HepG2 (cell line): Measurements from ENCODE around the gene CALML6. TPM values are rescaled to one million over a fixed set of nuclear protein-coding genes. Genes with fewer than 3 reads are reported as not detected.

Experiments
- DPF2 ChIP-seq: sonication (generic); formaldehyde crosslinking; IDR thresholded peaks from 2 replicates; pipeline ENCODE4 v1.4.0; 2020; ENCODE audit warnings: mild to moderate bottlenecking, low read depth, missing genetic modification reagents, borderline replicate concordance
- ELK4 ChIP-seq: sonication (generic); formaldehyde crosslinking; IDR thresholded peaks from 2 replicates; pipeline ENCODE4 v1.9.0; 2021; ENCODE audit warnings: missing genetic modification reagents, borderline replicate concordance
- GATAD2A ChIP-seq: IDR thresholded peaks from 2 replicates; pipeline ENCODE4 v1.6.1; 2016
- GZF1 ChIP-seq: sonication (generic); formaldehyde crosslinking; IDR thresholded peaks from 2 replicates; pipeline ENCODE4 v1.5.1; 2020; ENCODE audit warnings: mild to moderate bottlenecking, missing genetic modification reagents
- HNF4G ChIP-seq, 2 experiments: sonication (generic) in 1 of 2; formaldehyde crosslinking in 1 of 2; IDR thresholded peaks; 2 replicates each; pipeline versions ENCODE4 v1.4.0 to v1.6.1; 2011 to 2020; ENCODE audit warnings: borderline replicate concordance in 2 of 2, low read depth in 2 of 2, mild to moderate bottlenecking in 2 of 2, low read length in 1 of 2, missing genetic modification reagents in 1 of 2, moderate library complexity in 1 of 2
- KAT8 ChIP-seq: IDR thresholded peaks from 2 replicates; pipeline ENCODE4 v1.6.1; 2016; ENCODE audit warnings: missing genetic modification reagents, missing compliant biosample characterization
- MYC ChIP-seq: sonication (generic); formaldehyde crosslinking; IDR thresholded peaks from 2 replicates; pipeline ENCODE4 v1.9.0; 2021; ENCODE audit warnings: missing genetic modification reagents, borderline replicate concordance
- PHB2 ChIP-seq: fragments of 450-650 bp; IDR thresholded peaks from 2 replicates; pipeline ENCODE4 v1.6.1; 2018; ENCODE audit not compliant: partially characterized antibody
- SSRP1 ChIP-seq: IDR thresholded peaks from 2 replicates; pipeline ENCODE4 v1.6.1; 2016; ENCODE audit warnings: control low read depth
- TARDBP ChIP-seq: sonication (generic); formaldehyde crosslinking; IDR thresholded peaks from 2 replicates; pipeline ENCODE4 v1.8.0; 2022; ENCODE audit warnings: mild to moderate bottlenecking, missing genetic modification reagents
- XRCC5 ChIP-seq: fragments of 200-400 bp; formaldehyde crosslinking; optimal IDR thresholded peaks from 2 replicates; pipeline ENCODE3; 2017; ENCODE audit warnings: mild to moderate bottlenecking, low read length
- YY1 ChIP-seq: IDR thresholded peaks from 2 replicates; pipeline ENCODE4 v1.6.1; 2011; ENCODE audit warnings: low read length, low read depth, moderate library complexity, mild to moderate bottlenecking; ENCODE audit not compliant: insufficient read depth, insufficient replicate concordance
- ZNF678 ChIP-seq: sonication (generic); formaldehyde crosslinking; IDR thresholded peaks from 2 replicates; pipeline ENCODE4 v1.4.0; 2020; ENCODE audit warnings: mild to moderate bottlenecking, missing genetic modification reagents
- ZNF772 ChIP-seq: sonication (generic); formaldehyde crosslinking; IDR thresholded peaks from 2 replicates; pipeline ENCODE4 v1.5.0; 2020; ENCODE audit warnings: mild to moderate bottlenecking, missing genetic modification reagents
- ZSCAN20 ChIP-seq: sonication (generic); formaldehyde crosslinking; IDR thresholded peaks from 2 replicates; pipeline ENCODE4 v1.4.0; 2020; ENCODE audit warnings: missing genetic modification reagents, mild to moderate bottlenecking, borderline replicate concordance
- polyA plus RNA-seq, 8 experiments: library from polyadenylated mRNA; depleted of rRNA in 3 of 8; stranded (reverse) in 7 of 8; unstranded in 1 of 8; fragments of >200 nt; fragmentation: Illumina TruSeq in 4 of 8; extraction: Trizol in 4 of 8; gene quantifications; 2 replicates each; pipeline versions ENCODE4 v1.2.1 to v1.2.3, GENCODE V29; 2011 to 2016; ENCODE audit warnings: low read depth in 4 of 8, missing spikeins in 1 of 8, mixed read lengths in 1 of 8; ENCODE audit not compliant: insufficient read depth in 1 of 8
- total RNA-seq, 5 experiments: library from RNA; depleted of rRNA; stranded (reverse); fragments of >200 nt; fragmentation: Illumina TruSeq; extraction: Trizol; gene quantifications; 2 replicates each; pipeline ENCODE4 v1.2.3, GENCODE V29; 2016; ENCODE audit warnings: low read depth in 1 of 5
- TF ChIP-seq, protein P1 (sequence below): sonication (generic); formaldehyde crosslinking; IDR thresholded peaks from 2 replicates; pipeline ENCODE4 v1.4.0; 2020; ENCODE audit warnings: missing genetic modification reagents, borderline replicate concordance
- TF ChIP-seq, protein P2 (sequence below): sonication (generic); formaldehyde crosslinking; IDR thresholded peaks from 2 replicates; pipeline ENCODE4 v1.5.0; 2020; ENCODE audit warnings: missing genetic modification reagents
- TF ChIP-seq, protein P3 (sequence below): sonication (generic); formaldehyde crosslinking; IDR thresholded peaks from 2 replicates; pipeline ENCODE4 v1.9.0; 2021; ENCODE audit warnings: mild to moderate bottlenecking, missing genetic modification reagents

The CALML6 gene
- total and polyA plus RNA-seq, 2 of the 13 experiments (the other 11 are each of a cell fraction or from before 2014, with no cell fraction given), result 0.11 to 0.12 TPM

DNA sequence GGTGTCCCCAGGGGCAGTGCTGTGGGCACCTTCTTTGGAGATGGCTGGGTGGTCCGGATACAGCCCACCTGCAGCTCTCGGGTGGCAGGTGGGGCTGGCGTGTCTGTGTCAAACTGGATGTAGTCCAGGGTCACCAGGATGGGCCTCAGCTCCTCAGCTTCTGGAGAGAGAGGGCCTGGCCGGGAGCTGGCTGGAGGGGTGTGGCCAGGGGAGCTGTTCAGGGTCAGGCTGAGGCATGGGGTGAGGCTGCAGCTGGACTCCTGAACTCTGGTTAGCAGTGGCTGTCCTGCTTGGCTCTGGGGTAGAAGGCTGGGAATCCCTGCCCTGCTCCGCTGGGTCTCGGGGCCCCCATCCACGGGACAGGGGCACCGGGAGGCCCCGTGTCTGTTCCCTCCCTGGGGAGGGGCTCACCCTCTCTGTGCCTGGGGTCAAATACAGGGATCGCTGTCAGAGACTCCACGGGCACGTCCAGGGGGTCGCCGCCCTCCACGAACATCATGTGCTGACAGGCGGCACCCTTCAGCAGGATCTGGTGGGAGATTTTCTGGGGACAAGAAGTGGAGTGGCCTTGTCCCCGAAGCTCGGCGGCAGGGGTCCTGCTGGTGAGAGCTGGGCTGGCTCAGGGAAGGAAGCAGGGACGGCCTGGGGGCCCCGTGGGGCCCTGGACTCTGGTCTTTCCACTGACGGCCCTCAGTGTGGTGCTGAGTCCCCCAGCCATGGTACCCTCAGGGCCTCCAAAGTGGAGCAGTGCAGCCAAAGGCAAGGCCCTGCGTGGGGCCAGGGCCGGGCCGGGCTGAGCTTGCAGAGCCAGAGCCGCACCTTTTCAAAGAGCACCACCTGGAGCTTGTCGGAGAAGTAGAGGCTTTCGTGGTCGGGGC is 8.1 kb downstream of the CALML6 start (continued):
- TF ChIP-seq TARDBP, result peak; percentile 55; the same call in 1 of the 2 replicates
- TF ChIP-seq, protein P1, sequence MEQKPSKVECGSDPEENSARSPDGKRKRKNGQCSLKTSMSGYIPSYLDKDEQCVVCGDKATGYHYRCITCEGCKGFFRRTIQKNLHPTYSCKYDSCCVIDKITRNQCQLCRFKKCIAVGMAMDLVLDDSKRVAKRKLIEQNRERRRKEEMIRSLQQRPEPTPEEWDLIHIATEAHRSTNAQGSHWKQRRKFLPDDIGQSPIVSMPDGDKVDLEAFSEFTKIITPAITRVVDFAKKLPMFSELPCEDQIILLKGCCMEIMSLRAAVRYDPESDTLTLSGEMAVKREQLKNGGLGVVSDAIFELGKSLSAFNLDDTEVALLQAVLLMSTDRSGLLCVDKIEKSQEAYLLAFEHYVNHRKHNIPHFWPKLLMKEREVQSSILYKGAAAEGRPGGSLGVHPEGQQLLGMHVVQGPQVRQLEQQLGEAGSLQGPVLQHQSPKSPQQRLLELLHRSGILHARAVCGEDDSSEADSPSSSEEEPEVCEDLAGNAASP (CRISPR knock-in tag), result peak; percentile 64; the same call in 1 of the 2 replicates
- no peak for TF ChIP-seq PHB2
- peak; percentile 69 for TF ChIP-seq GATAD2A (CRISPR knock-in tag)
- TF ChIP-seq YY1, result peak; percentile 13
- TF ChIP-seq ELK4, result no peak
- peak; percentile 32; the same call in 1 of the 2 replicates for TF ChIP-seq KAT8 (CRISPR knock-in tag)
- peak; percentile 5; the same call in 1 of the 2 replicates for TF ChIP-seq ZNF772 (CRISPR knock-in tag)
- peak; percentile 64; the same call in 1 of the 2 replicates for TF ChIP-seq ZNF678 (CRISPR knock-in tag)
- TF ChIP-seq ZSCAN20 (CRISPR knock-in tag), result no peak; the same call in 1 of the 2 replicates
- 0 out of 2 replicates have a peak, but pooled peaks have one; percentile 31 for TF ChIP-seq GZF1 (CRISPR knock-in tag)
- peak; percentile 24; the same call in 1 of the 2 replicates for TF ChIP-seq SSRP1
- no peak for TF ChIP-seq DPF2 (CRISPR knock-in tag)
- TF ChIP-seq, protein P2, sequence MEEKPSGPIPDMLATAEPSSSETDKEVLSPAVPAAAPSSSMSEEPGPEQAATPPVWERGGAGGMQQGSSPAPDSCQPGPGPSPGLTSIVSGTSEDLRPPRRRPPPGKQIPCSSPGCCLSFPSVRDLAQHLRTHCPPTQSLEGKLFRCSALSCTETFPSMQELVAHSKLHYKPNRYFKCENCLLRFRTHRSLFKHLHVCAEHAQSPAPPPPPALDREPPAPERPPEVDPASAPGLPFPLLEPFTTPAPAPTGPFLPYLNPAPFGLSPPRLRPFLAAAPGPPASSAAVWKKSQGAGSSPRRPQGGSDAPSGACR (CRISPR knock-in tag), result peak; percentile 35; the same call in 1 of the 2 replicates
- TF ChIP-seq MYC (CRISPR knock-in tag), result peak; percentile 54; the same call in 1 of the 2 replicates
- TF ChIP-seq, protein P3, sequence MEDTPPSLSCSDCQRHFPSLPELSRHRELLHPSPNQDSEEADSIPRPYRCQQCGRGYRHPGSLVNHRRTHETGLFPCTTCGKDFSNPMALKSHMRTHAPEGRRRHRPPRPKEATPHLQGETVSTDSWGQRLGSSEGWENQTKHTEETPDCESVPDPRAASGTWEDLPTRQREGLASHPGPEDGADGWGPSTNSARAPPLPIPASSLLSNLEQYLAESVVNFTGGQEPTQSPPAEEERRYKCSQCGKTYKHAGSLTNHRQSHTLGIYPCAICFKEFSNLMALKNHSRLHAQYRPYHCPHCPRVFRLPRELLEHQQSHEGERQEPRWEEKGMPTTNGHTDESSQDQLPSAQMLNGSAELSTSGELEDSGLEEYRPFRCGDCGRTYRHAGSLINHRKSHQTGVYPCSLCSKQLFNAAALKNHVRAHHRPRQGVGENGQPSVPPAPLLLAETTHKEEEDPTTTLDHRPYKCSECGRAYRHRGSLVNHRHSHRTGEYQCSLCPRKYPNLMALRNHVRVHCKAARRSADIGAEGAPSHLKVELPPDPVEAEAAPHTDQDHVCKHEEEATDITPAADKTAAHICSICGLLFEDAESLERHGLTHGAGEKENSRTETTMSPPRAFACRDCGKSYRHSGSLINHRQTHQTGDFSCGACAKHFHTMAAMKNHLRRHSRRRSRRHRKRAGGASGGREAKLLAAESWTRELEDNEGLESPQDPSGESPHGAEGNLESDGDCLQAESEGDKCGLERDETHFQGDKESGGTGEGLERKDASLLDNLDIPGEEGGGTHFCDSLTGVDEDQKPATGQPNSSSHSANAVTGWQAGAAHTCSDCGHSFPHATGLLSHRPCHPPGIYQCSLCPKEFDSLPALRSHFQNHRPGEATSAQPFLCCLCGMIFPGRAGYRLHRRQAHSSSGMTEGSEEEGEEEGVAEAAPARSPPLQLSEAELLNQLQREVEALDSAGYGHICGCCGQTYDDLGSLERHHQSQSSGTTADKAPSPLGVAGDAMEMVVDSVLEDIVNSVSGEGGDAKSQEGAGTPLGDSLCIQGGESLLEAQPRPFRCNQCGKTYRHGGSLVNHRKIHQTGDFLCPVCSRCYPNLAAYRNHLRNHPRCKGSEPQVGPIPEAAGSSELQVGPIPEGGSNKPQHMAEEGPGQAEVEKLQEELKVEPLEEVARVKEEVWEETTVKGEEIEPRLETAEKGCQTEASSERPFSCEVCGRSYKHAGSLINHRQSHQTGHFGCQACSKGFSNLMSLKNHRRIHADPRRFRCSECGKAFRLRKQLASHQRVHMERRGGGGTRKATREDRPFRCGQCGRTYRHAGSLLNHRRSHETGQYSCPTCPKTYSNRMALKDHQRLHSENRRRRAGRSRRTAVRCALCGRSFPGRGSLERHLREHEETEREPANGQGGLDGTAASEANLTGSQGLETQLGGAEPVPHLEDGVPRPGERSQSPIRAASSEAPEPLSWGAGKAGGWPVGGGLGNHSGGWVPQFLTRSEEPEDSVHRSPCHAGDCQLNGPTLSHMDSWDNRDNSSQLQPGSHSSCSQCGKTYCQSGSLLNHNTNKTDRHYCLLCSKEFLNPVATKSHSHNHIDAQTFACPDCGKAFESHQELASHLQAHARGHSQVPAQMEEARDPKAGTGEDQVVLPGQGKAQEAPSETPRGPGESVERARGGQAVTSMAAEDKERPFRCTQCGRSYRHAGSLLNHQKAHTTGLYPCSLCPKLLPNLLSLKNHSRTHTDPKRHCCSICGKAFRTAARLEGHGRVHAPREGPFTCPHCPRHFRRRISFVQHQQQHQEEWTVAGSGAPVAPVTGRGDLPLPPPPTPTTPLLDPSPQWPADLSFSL (CRISPR knock-in tag), result 0 out of 2 replicates have a peak, but pooled peaks have one; percentile 36
- TF ChIP-seq HNF4G (IDR thresholded peaks at IDR 0.05; ENCODE audit: borderline replicate concordance, low read depth, low read length), result peak; percentile 71
- peak; percentile 27; the same call in 1 of the 2 replicates for TF ChIP-seq HNF4G (CRISPR knock-in tag; IDR thresholded peaks at IDR 0.05; ENCODE audit: borderline replicate concordance, low read depth)
- TF ChIP-seq XRCC5, result peak; percentile 45
